ENCODE data around the gene GOLGA7B. TPM values are rescaled to one million over a fixed set of nuclear protein-coding genes. Genes with fewer than 3 reads are reported as not detected.

GOLGA7B gene
- total RNA-seq, 4 donors from 2014 or later: 0.14 to 0.16 TPM; not detected in 2

DNA sequence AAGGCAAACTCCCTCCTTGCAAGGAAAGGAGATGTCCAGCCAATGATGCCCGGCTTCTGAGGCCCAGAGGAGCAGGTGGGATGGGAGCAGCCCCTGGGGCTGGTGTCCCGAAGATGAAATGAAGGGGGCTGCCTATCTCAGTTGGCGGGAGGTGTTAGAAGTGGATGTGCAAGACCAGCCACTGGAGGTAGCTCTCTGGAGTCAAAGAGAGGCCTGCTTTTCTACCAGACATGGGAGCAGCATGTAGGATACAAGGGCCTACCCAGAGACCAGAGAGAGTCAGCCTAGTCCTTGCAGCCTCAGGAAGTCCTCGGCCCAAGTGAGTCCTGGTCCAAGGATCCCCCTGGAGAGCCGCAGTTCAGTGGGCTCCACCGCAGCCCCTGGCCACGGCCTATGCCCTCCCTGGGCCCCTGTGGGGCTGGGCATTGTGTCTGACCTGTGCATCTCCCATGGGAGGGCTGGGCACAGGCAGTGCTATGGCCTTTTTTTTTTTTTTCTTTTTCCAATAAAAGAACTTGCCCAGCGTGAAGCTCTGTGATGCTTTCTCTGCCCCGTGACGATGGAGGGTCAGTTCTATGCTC lies 17.7 kb downstream of the GOLGA7B start:
- Histone ChIP-seq H3K27ac (no peak overlapping the region), H3K4me3 (no peak overlapping the region), H3K4me1 (peaks cover 6 to 10% (median 8%) of the 10 kb centered on the region in 4 donors), H3K27me3 (peaks cover 14% of the 10 kb centered on the region), H3K36me3 (no peaks in the 10 kb centered on the region), H3K9me3 (no peaks in the 10 kb centered on the region)
- in situ Hi-C loops (cut with MboI; ENCODE audit: low pct_ligation_motif_present in 1 of 4, low pct_unique_long_range_greater_than_20kb in 1 of 4, low sequenced_read_pairs in 3 of 4) (no loop called here), intact Hi-C loops (cut with DNase I; ENCODE audit: low total_unique reads) (no loop called here)
- DNase-seq: no peak
- TF ChIP-seq, protein P1, sequence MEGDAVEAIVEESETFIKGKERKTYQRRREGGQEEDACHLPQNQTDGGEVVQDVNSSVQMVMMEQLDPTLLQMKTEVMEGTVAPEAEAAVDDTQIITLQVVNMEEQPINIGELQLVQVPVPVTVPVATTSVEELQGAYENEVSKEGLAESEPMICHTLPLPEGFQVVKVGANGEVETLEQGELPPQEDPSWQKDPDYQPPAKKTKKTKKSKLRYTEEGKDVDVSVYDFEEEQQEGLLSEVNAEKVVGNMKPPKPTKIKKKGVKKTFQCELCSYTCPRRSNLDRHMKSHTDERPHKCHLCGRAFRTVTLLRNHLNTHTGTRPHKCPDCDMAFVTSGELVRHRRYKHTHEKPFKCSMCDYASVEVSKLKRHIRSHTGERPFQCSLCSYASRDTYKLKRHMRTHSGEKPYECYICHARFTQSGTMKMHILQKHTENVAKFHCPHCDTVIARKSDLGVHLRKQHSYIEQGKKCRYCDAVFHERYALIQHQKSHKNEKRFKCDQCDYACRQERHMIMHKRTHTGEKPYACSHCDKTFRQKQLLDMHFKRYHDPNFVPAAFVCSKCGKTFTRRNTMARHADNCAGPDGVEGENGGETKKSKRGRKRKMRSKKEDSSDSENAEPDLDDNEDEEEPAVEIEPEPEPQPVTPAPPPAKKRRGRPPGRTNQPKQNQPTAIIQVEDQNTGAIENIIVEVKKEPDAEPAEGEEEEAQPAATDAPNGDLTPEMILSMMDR (IDR thresholded peaks at IDR 0.05): no peak
- TF ChIP-seq POLR2A (IDR thresholded peaks at IDR 0.05) (no peak), EP300 (IDR thresholded peaks at IDR 0.05; ENCODE audit: low read depth) (no peak), POLR2AphosphoS5 (IDR thresholded peaks at IDR 0.05) (no peak)
- WGBS, 2 donors (ENCODE audit: low coverage in 1 of 2): 83 to 100% methylated on average over 1 to 10 of the region's 10 CpGs

DNA sequence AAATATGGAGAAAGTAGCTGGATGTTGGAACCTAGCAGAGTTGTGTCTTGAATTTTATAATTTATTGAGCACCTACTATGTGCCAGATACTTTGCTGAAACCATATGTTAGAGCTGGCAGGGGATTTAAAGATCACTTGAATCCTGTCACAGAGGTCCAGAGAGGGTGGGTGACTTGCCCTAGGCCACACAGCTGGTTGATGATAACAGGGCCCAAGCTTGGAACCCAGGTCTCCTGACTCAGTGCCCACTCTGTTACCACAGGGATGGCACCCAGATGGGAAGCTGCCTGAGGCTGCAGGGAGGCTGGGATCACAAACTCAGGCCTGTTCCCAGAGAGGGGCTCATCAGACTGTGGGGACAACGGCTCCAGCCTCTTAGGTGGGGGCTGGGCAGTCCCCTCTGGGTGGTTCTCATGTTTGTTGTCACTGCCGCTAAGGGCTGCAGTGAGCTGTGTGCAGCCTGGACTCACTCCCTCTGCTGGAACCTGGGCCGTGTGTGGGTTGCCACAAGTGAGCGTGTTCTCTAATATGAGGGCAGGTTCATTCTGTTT lies 18.6 kb downstream of the GOLGA7B start:
- intact Hi-C loops (cut with DNase I; ENCODE audit: low total_unique reads) (no loop called here), in situ Hi-C loops (cut with MboI; ENCODE audit: low pct_ligation_motif_present in 1 of 4, low pct_unique_long_range_greater_than_20kb in 1 of 4, low sequenced_read_pairs in 3 of 4) (no loop called here)
- Histone ChIP-seq H3K27me3 (peaks cover 14% of the 10 kb centered on the region), H3K4me1 (peaks cover 6 to 10% (median 8%) of the 10 kb centered on the region in 4 donors), H3K9me3 (no peaks in the 10 kb centered on the region), H3K36me3 (no peaks in the 10 kb centered on the region), H3K4me3 (no peak overlapping the region), H3K27ac (no peak overlapping the region)
- no peak for DNase-seq
- WGBS, 2 donors (ENCODE audit: low coverage in 1 of 2): 64 to 80% methylated on average over 1 to 4 of the region's 4 CpGs
- TF ChIP-seq EP300 (IDR thresholded peaks at IDR 0.05; ENCODE audit: low read depth) (no peak), POLR2AphosphoS5 (IDR thresholded peaks at IDR 0.05) (no peak), POLR2A (IDR thresholded peaks at IDR 0.05) (no peak)
- TF ChIP-seq, protein P1 (IDR thresholded peaks at IDR 0.05): no peak

DNA sequence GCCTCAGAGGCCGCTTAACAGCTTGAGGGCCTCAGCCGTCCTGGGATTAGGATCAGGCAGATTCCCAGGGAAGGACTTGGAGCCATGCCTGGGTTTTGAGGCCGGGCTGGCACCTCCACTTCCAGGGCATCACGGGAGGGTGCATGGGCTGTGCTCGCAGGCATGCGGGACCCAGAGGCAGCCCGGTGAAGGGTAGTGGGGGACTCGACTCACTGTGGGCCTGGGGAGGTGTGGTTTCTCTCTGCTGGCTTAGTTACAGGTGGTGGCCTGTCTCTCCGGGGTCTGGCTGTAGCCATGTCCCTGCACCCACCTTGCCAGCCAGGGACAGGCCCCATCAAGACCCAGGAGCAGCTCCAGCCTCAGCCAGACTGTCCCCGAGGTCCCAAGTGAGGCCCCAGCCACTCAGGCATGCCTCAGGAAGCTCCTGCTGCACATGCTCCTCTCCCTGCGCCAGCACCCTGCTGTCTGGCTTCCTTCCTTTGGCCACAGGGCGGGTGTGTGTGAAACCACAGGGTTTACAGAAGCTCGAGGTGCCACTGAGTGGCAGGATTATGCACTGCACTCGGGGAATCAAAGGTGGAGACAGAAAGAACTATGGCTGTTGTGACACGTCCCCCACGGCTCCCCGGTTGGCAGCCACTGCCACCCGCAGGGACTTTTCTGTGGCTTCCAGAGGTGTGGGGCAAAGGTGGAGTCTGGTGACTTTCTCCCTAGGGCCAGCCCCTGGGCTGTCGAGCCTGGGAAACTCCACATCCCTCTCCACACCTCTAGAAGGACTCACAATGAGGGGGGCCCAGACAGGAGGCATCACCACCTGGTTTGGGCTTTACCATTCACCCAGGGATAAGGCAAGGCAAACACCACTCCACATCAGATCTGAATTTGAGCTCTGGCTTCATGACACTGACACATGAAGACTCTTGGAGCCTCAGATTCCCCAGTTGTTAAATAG lies 19.7 kb downstream of the GOLGA7B start:
- Histone ChIP-seq H3K27ac (no peak overlapping the region), H3K4me3 (no peak overlapping the region), H3K9me3 (no peaks in the 10 kb centered on the region), H3K4me1 (peaks cover 6 to 10% (median 8%) of the 10 kb centered on the region in 4 donors), H3K36me3 (no peaks in the 10 kb centered on the region), H3K27me3 (peaks cover 14% of the 10 kb centered on the region)
- DNase-seq: peak; percentile 79
- TF ChIP-seq, protein P1 (IDR thresholded peaks at IDR 0.05): peak; percentile 61 to 92 (median 75)
- no peak for TF ChIP-seq POLR2A (IDR thresholded peaks at IDR 0.05)
- in situ Hi-C loops (cut with MboI; ENCODE audit: low pct_ligation_motif_present in 1 of 4, low pct_unique_long_range_greater_than_20kb in 1 of 4, low sequenced_read_pairs in 3 of 4) (loop anchor here in 1 of 4 donors (10.0 kb wide), 1 partner anchor 75 kb away; no protein-coding TSS in a partner anchor), intact Hi-C loops (cut with DNase I; ENCODE audit: low total_unique reads) (no loop called here)
- WGBS, 2 donors (ENCODE audit: low coverage in 1 of 2): 19% methylated on average over 17 of the region's 19 CpGs; no CpG with 5 or more reads in 1 of the 2 donors

DNA sequence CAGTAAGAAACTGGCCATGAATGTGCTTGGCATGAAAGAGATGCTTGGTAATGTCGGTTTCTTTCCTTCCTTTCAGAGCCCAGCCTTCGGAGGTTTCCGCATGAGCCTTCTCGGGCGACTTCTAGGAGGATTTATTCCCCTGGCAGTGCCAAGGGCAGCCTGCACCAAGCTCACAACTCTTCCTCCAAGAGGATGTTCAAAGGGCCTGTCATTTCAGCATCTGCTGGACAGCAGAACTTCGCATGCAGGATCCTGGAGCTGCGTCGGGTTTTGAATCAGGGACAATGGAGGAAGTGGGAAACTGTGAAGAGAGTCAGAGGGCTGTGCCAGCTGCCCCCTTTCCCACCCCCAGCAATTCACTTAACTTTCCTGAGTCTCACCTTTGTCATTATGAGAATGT lies 21.3 kb downstream of the GOLGA7B start:
- Histone ChIP-seq H3K36me3 (no peaks in the 10 kb centered on the region), H3K4me1 (peaks cover 6 to 10% (median 8%) of the 10 kb centered on the region in 4 donors), H3K27ac (no peak overlapping the region), H3K4me3 (no peak overlapping the region), H3K9me3 (no peaks in the 10 kb centered on the region), H3K27me3 (peaks cover 14% of the 10 kb centered on the region)
- in situ Hi-C loops (cut with MboI; ENCODE audit: low pct_ligation_motif_present in 1 of 4, low pct_unique_long_range_greater_than_20kb in 1 of 4, low sequenced_read_pairs in 3 of 4) (loop anchor here in 1 of 4 donors (10.0 kb wide), 1 partner anchor 76 kb away; no protein-coding TSS in a partner anchor), intact Hi-C loops (cut with DNase I; ENCODE audit: low total_unique reads) (no loop called here)
- no peak for TF ChIP-seq EP300 (IDR thresholded peaks at IDR 0.05; ENCODE audit: low read depth)
- TF ChIP-seq, protein P1 (IDR thresholded peaks at IDR 0.05): no peak
- no peak for TF ChIP-seq POLR2AphosphoS5 (IDR thresholded peaks at IDR 0.05)
- no peak for TF ChIP-seq POLR2A (IDR thresholded peaks at IDR 0.05)
- WGBS, 2 donors (ENCODE audit: low coverage in 1 of 2): 84% methylated on average over 8 of the region's 8 CpGs; no CpG with 5 or more reads in 1 of the 2 donors
- DNase-seq: no peak

Measured in transverse colon (tissue), 4 donors.